Nephron (organoid): ENCODE results near the gene TM4SF18.

Source experiments
- H3K27ac Mint-ChIP-seq, 3 experiments: 2 replicates each; pipeline ENCODE4 v1.8.0; 2020; ENCODE audit warnings: mixed read lengths in 3 of 3, mild to moderate bottlenecking in 2 of 3, moderate library complexity in 1 of 3
- H3K27me3 Mint-ChIP-seq: 2 replicates; pipeline ENCODE4 v1.8.0; 2021; ENCODE audit warnings: low read depth, mild to moderate bottlenecking, moderate library complexity, mixed read lengths
- H3K36me3 Mint-ChIP-seq: 2 replicates; pipeline ENCODE4 v1.8.0; 2020; ENCODE audit warnings: low read depth, mixed read lengths
- H3K4me1 Mint-ChIP-seq: 2 replicates; pipeline ENCODE4 v1.8.0; 2020; ENCODE audit warnings: mixed read lengths
- H3K4me3 Mint-ChIP-seq, 3 experiments: 2 replicates each; pipeline ENCODE4 v1.8.0; 2020; ENCODE audit warnings: mild to moderate bottlenecking in 3 of 3, mixed read lengths in 3 of 3, moderate library complexity in 2 of 3
- H3K9me3 Mint-ChIP-seq: 2 replicates; pipeline ENCODE4 v1.8.0; 2020; ENCODE audit warnings: mixed read lengths
- TF ChIP-seq, protein P1 (sequence below), 3 experiments: fragments of 200-600 bp; sonication (generic); IDR thresholded peaks; one replicate each; pipeline ENCODE4 v1.5.0; 2021; ENCODE audit warnings: antibody characterized with exemption in 3 of 3; ENCODE audit not compliant: unreplicated experiment in 3 of 3

Gene TM4SF18

GRCh38 chr3:149369991-149370866, 36.8 kb upstream of the TM4SF18 start:
- TF ChIP-seq, protein P1, sequence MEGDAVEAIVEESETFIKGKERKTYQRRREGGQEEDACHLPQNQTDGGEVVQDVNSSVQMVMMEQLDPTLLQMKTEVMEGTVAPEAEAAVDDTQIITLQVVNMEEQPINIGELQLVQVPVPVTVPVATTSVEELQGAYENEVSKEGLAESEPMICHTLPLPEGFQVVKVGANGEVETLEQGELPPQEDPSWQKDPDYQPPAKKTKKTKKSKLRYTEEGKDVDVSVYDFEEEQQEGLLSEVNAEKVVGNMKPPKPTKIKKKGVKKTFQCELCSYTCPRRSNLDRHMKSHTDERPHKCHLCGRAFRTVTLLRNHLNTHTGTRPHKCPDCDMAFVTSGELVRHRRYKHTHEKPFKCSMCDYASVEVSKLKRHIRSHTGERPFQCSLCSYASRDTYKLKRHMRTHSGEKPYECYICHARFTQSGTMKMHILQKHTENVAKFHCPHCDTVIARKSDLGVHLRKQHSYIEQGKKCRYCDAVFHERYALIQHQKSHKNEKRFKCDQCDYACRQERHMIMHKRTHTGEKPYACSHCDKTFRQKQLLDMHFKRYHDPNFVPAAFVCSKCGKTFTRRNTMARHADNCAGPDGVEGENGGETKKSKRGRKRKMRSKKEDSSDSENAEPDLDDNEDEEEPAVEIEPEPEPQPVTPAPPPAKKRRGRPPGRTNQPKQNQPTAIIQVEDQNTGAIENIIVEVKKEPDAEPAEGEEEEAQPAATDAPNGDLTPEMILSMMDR (IDR thresholded peaks at IDR 0.05; ENCODE audit: unreplicated experiment in 3 of 3), result no peak
- Mint-ChIP-seq H3K27ac (peak overlapping the region in 2 of 3 experiments; percentile 8 to 10), H3K36me3 (peaks cover 5% of the 10 kb centered on the region), H3K27me3 (no peaks in the 10 kb centered on the region), H3K4me3 (no peak overlapping the region), H3K4me1 (peaks cover 9% of the 10 kb centered on the region), H3K9me3 (no peaks in the 10 kb centered on the region)

- Mint-ChIP-seq H3K4me1 (peaks cover 9% of the 10 kb centered on the region), H3K27ac (no peak overlapping the region), H3K4me3 (no peak overlapping the region), H3K36me3 (peaks cover 5% of the 10 kb centered on the region), H3K9me3 (no peaks in the 10 kb centered on the region), H3K27me3 (no peaks in the 10 kb centered on the region)
- TF ChIP-seq, protein P1 (IDR thresholded peaks at IDR 0.05; ENCODE audit: unreplicated experiment in 3 of 3), result no peak
These were observed 35.5 kb upstream of the TM4SF18 start for GRCh38 chr3:149368674-149369497.

DNA sequence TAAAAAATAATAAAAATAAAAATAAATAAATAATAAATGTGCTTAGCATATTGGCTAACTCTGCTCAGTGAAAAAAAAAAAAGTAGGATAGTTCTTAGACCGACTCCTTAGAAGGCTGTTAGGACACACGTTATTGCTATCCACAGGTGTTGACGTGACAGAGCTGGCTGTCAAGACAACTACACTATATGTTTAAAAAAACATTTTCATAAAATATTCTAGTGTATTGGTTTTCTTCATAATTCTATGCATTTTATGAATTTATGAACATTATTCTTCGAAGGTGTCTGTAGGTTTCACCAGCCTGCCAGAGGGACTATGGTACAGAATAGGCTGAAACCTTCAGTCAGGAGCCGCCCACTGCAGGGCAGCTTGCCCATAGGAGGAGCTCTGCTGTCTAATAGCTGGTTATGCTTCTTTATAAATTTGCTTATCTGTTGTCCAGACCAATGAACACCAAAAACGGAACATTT, 34.8 kb upstream of the TM4SF18 start:
- Mint-ChIP-seq H3K4me3 (no peak overlapping the region), H3K36me3 (peaks cover 5% of the 10 kb centered on the region), H3K27me3 (no peaks in the 10 kb centered on the region), H3K9me3 (no peaks in the 10 kb centered on the region), H3K27ac (no peak overlapping the region), H3K4me1 (peaks cover 9% of the 10 kb centered on the region)
- TF ChIP-seq, protein P1 (IDR thresholded peaks at IDR 0.05; ENCODE audit: unreplicated experiment in 3 of 3), result no peak

DNA sequence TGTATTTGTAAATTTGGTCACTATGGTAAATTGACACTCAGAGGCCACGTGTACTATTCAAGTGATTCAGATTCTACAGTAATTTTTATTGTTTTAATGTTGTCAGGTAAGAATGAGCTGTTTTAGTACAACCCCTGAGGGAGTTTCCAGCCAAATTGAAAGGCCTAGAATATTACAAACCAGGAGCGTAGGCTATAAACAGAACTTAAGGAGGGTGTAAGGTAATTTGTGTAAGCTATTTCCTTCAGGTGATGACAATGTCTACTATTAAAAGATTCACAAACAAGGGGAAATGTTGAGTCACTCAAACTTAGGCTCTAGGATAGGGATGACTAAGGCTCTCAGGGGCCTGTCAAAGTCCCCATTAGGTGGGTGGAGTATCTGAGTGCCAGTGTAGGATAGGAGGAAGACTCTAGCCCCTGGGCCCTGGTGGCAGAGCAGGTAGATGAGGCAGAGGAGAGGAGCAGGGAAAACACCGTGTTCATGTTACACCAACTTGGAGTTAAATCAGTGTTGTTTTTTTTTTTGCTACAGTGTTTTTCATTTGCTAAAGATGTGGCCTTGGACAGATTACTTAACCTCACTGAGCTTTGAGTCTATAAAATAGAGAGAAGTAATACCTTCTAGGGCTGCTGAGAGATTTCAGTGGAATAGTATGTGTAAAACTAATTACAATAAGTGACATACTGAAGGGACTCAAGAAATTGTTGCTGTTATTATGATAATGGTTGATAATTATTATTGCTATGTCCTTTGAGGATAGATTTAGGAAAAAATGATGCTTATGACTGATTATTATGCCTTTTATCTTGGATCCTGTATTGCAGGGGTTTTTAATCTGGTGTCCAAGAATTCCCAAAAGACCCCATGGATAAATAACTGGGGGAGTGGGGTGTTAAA, 33.8 kb upstream of the TM4SF18 start:
- H3K9me3 Mint-ChIP-seq, result no peaks in the 10 kb centered on the region
- TF ChIP-seq, protein P1 (IDR thresholded peaks at IDR 0.05; ENCODE audit: unreplicated experiment in 3 of 3), result no peak
- H3K36me3 Mint-ChIP-seq, result peaks cover 5% of the 10 kb centered on the region
- H3K27me3 Mint-ChIP-seq, result peaks cover under 1% of the 10 kb centered on the region
- no peak overlapping the region for H3K4me3 Mint-ChIP-seq
- peaks cover 10% of the 10 kb centered on the region for H3K4me1 Mint-ChIP-seq
- peak overlapping the region in 1 of 3 experiments; percentile 28 for H3K27ac Mint-ChIP-seq

DNA sequence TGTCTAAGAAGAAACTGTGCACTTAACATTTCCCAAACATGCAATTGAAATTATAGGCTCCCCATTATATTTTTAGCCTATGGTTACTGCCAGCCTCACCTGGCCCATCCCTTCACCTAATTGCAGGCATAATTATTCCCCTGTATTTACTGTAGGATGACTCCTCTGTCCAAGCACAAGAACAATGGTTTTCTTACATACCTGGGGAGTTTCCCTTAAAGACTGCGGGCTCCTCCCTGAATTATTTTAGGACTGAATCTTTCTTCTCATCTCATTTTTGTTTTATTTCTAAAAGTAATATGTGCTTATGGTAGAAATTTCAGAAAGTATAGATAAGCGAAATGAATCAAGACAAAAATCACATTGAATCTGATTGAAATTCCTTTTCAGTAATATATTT, 32.6 kb upstream of the TM4SF18 start:
- no peaks in the 10 kb centered on the region for H3K36me3 Mint-ChIP-seq
- H3K27me3 Mint-ChIP-seq, result peaks cover 5% of the 10 kb centered on the region

More for the DNA sequence above, 32.6 kb upstream of the TM4SF18 start:
- H3K9me3 Mint-ChIP-seq, result no peaks in the 10 kb centered on the region
- H3K27ac Mint-ChIP-seq, result no peak overlapping the region
- H3K4me1 Mint-ChIP-seq, result peaks cover 10% of the 10 kb centered on the region
- no peak overlapping the region for H3K4me3 Mint-ChIP-seq
- TF ChIP-seq, protein P1 (IDR thresholded peaks at IDR 0.05; ENCODE audit: unreplicated experiment in 3 of 3), result no peak
